Gastroesophageal sphincter (tissue), 3 donors: Measurements from ENCODE around the gene CFAP298.

Experiments used
- POLR2AphosphoS5 ChIP-seq: sonication (generic); formaldehyde crosslinking; IDR thresholded peaks from one replicate; pipeline ENCODE4 v1.6.1; 2017; ENCODE audit warnings: antibody characterized with exemption
- TF ChIP-seq, protein P1 (sequence below), 4 experiments: fragments of 200-600 bp in 2 of 4; fragments of 450-650 bp in 2 of 4; sonication (generic) in 1 of 4; IDR thresholded peaks; one replicate each; pipeline ENCODE4 v1.5.1; 2017 to 2019; ENCODE audit warnings: antibody characterized with exemption in 4 of 4, mild to moderate bottlenecking in 2 of 4, moderate library complexity in 2 of 4

GRCh38 chr21:32559006-32559610 is 53.1 kb downstream of the CFAP298 start:
- TF ChIP-seq, protein P1, sequence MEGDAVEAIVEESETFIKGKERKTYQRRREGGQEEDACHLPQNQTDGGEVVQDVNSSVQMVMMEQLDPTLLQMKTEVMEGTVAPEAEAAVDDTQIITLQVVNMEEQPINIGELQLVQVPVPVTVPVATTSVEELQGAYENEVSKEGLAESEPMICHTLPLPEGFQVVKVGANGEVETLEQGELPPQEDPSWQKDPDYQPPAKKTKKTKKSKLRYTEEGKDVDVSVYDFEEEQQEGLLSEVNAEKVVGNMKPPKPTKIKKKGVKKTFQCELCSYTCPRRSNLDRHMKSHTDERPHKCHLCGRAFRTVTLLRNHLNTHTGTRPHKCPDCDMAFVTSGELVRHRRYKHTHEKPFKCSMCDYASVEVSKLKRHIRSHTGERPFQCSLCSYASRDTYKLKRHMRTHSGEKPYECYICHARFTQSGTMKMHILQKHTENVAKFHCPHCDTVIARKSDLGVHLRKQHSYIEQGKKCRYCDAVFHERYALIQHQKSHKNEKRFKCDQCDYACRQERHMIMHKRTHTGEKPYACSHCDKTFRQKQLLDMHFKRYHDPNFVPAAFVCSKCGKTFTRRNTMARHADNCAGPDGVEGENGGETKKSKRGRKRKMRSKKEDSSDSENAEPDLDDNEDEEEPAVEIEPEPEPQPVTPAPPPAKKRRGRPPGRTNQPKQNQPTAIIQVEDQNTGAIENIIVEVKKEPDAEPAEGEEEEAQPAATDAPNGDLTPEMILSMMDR (IDR thresholded peaks at IDR 0.05): no peak
- TF ChIP-seq POLR2AphosphoS5: no peak
